BE2C (cell line): ENCODE data around the gene IFT81.
"Not testable (repeated sequence)": the region's sequence is repeated elsewhere in the genome, so short reads cannot be mapped to it uniquely, and the experiment has no call there.

Experiments
- DNase-seq: peaks from one replicate; pipeline ENCODE4 v3.0.0-alpha.2; 2020
- H3K27me3 ChIP-seq: fragments of 250-450 bp; sonication (Bioruptor Pico); 2 replicates; pipeline ENCODE4 v1.5.1; 2020; ENCODE audit warnings: mild to moderate bottlenecking
- H3K36me3 ChIP-seq: fragments of 250-450 bp; sonication (Bioruptor Pico); 2 replicates; pipeline ENCODE4 v1.5.1; 2020; ENCODE audit warnings: mild to moderate bottlenecking
- H3K4me1 ChIP-seq: fragments of 250-450 bp; sonication (Bioruptor Pico); 2 replicates; pipeline ENCODE4 v1.5.1; 2020
- H3K4me3 ChIP-seq: 2 replicates; pipeline ENCODE4 v1.5.1; 2011; ENCODE audit warnings: low read depth, low read length
- H3K9me3 ChIP-seq: fragments of 250-450 bp; sonication (Bioruptor Pico); 2 replicates; pipeline ENCODE4 v1.5.1; 2020
- TF ChIP-seq, protein P1 (sequence below): IDR thresholded peaks from 2 replicates; pipeline ENCODE4 v1.5.1; 2012; ENCODE audit warnings: mild to moderate bottlenecking, low read depth, low read length

The IFT81 gene

DNA sequence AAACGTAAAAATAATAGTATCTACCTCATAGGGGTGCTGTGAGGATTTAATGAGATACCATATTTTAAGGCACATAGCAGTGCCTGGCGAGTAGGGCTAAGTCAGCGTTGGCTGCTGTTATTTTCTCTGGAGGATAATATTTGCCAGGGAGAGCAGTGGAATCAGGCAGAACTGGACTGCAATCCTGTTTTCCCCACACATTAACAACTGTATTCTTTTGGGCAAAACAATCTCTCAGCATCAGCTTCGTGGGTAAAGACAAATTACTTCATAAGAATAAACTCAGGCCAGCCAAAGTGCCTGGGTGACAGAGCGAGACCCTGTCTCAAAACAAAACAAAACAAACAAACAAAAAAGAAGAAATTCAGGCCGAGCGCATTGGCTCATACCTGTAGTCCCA lies 127.2 kb downstream of the IFT81 start:
- Histone ChIP-seq H3K36me3 (no peaks in the 10 kb centered on the region), H3K9me3 (no peaks in the 10 kb centered on the region), H3K27me3 (no peaks in the 10 kb centered on the region), H3K4me1 (peaks cover 11% of the 10 kb centered on the region), H3K4me3 (no peak overlapping the region)
- TF ChIP-seq, protein P1, sequence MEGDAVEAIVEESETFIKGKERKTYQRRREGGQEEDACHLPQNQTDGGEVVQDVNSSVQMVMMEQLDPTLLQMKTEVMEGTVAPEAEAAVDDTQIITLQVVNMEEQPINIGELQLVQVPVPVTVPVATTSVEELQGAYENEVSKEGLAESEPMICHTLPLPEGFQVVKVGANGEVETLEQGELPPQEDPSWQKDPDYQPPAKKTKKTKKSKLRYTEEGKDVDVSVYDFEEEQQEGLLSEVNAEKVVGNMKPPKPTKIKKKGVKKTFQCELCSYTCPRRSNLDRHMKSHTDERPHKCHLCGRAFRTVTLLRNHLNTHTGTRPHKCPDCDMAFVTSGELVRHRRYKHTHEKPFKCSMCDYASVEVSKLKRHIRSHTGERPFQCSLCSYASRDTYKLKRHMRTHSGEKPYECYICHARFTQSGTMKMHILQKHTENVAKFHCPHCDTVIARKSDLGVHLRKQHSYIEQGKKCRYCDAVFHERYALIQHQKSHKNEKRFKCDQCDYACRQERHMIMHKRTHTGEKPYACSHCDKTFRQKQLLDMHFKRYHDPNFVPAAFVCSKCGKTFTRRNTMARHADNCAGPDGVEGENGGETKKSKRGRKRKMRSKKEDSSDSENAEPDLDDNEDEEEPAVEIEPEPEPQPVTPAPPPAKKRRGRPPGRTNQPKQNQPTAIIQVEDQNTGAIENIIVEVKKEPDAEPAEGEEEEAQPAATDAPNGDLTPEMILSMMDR: no peak
- DNase-seq: no peak

DNA sequence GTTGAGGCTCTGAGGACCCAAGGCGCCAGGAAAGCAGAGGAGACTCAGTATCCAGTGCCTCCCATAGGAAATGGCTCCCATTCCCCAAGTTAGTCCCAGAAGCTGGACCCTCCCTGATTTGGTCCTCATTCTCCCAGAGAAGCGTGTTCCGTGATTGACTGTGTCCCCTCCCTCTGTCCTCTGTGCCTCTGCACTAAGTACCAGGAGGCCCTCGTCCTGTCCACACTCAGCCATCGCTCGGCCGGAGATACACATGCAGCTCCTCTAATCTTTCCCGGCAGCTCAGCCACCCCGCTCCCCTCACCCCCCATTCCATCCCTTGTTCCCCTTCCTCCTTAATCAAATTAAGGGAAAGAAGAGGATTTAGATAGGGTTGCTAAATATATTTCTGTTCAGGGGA lies 128.6 kb downstream of the IFT81 start:
- peak overlapping the region; percentile 28 for H3K4me3 ChIP-seq
- peaks cover 3% of the 10 kb centered on the region for H3K4me1 ChIP-seq

DNA sequence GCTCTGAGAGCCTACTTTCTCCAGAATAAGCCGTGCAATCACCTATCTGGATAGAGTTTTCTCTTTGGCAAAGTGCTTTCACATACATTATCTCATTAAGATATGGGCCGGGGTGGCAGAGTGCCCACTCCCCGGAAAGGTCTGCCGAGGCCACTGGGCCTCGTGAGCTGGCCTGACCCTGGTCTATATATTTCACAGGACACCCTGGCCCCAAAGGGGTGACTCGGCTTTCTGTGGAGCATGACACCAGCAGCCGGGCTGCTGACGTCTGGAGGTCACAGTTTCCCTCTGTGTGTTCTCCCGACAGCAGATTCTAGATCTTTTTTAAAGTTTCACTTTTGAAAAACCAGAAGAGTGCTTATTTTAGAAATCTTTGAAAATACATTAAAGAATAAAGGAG lies 129.0 kb downstream of the IFT81 start:
- Histone ChIP-seq H3K36me3 (no peaks in the 10 kb centered on the region), H3K4me1 (peaks cover 3% of the 10 kb centered on the region), H3K9me3 (no peaks in the 10 kb centered on the region), H3K27me3 (no peaks in the 10 kb centered on the region), H3K4me3 (peak overlapping the region; percentile 28)
- TF ChIP-seq, protein P1: no peak
- DNase-seq: no peak

More for the DNA sequence above, 128.6 kb downstream of the IFT81 start:
- no peaks in the 10 kb centered on the region for H3K9me3 ChIP-seq
- TF ChIP-seq, protein P1: no peak
- H3K27me3 ChIP-seq: no peaks in the 10 kb centered on the region
- H3K36me3 ChIP-seq: no peaks in the 10 kb centered on the region
- no peak for DNase-seq

GRCh38 chr12:110254971-110255540 lies 130.9 kb downstream of the IFT81 start:
- Histone ChIP-seq H3K4me1 (peaks cover 3% of the 10 kb centered on the region), H3K36me3 (no peaks in the 10 kb centered on the region), H3K9me3 (no peaks in the 10 kb centered on the region), H3K4me3 (no peak overlapping the region), H3K27me3 (no peaks in the 10 kb centered on the region)
- TF ChIP-seq, protein P1: no peak
- DNase-seq: no peak

DNA sequence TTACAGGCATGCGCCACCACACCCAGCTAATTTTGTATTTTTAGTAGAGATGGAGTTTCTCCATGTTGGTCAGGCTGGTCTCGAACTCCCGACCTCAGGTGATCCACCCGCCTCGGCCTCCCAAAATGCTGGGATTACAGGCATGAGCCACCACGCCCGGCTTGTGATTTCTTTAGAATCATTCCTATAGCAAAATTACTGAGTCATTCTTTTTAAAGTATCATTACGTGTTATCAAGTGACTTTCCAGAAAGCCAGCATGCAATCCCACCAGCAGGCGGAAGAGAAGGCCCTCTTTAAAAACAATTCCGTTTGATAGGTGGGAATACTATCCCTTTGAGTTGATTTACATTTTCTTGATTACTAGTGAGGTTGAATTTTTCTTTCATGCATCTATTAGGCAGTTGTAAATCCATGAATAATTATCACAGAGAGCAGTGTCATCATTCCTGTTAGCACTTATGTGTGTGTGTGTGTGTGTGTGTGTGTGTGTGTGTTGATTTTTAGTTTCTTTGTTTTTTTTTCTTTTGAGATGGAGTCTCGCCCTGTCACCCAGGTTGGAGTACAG lies 131.8 kb downstream of the IFT81 start:
- not testable (repeated sequence) for H3K27me3 ChIP-seq, H3K9me3 ChIP-seq, DNase-seq

DNA sequence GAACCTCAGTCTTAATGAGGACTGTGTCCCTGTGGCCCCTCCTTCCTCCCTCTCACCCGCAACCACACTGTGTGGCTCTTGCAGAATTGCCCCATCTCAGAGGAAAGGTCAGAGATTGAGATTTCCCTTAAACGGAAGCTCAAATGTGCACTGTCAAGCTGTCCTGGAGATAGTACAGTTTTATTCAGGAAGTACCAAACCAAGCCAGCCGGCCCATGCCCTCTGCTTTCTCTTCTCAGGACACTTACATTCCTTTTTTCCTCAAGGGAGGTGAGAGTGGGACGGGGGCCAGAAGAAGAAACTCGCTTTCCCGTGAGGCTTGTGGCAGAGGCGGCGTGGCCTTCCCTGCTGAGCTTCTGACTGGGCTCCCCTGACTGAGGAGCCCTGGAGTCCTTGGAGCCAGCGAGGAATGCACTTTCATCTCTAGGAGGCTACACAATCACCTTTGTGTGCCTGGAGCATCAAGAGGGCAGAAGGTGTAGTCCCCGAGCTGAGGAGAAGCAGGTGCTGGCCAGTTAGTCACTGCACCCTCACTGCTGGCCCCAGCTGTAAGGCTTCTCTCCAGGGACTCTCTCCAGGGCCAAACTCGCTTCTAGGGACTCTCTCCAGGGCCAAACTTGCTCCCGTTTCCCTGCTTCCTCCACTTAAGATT lies 132.7 kb downstream of the IFT81 start:
- no peaks in the 10 kb centered on the region for H3K36me3 ChIP-seq
- no peak for DNase-seq
- H3K4me3 ChIP-seq: no peak overlapping the region
- no peaks in the 10 kb centered on the region for H3K9me3 ChIP-seq
- TF ChIP-seq, protein P1: no peak
- H3K4me1 ChIP-seq: peaks cover 3% of the 10 kb centered on the region
- no peaks in the 10 kb centered on the region for H3K27me3 ChIP-seq

More for the DNA sequence above, 131.8 kb downstream of the IFT81 start:
- not testable (repeated sequence) for H3K36me3 ChIP-seq, H3K4me1 ChIP-seq, H3K4me3 ChIP-seq
